Spleen (tissue), 13 donors: ENCODE results near the gene AP4B1. TPM values are rescaled to one million over a fixed set of nuclear protein-coding genes. Genes with fewer than 3 reads are reported as not detected.
A peak's percentile ranks its signal among the peaks of the same experiment; 100 is the strongest.
"Not testable (repeated sequence)": the region's sequence is repeated elsewhere in the genome, so short reads cannot be mapped to it uniquely, and the experiment has no call there.

Experiments
- DNase-seq: peaks from one replicate; pipeline ENCODE4 v3.0.0-alpha.2; 2020
- H3K27ac ChIP-seq, 8 donors: fragments of 200-600 bp; sonication (generic) in 7 of 8; 1 replicate in 4 of 8; 2 replicates in 4 of 8; pipeline versions ENCODE4 v1.5.0 to v1.8.0; 2016 to 2021; ENCODE audit warnings: inconsistent platforms in 4 of 8, mild to moderate bottlenecking in 4 of 8, moderate library complexity in 1 of 8
- H3K27me3 ChIP-seq, 7 donors: fragments of 200-600 bp; sonication (generic) in 6 of 7; replicated peaks in 1 of 7; 1 replicate in 4 of 7; 2 replicates in 3 of 7; pipeline versions ENCODE4 v1.5.0 to v1.8.0; 2016 to 2021; ENCODE audit warnings: inconsistent platforms in 3 of 7, mild to moderate bottlenecking in 1 of 7
- H3K36me3 ChIP-seq, 6 donors: fragments of 200-600 bp; sonication (generic) in 5 of 6; 1 replicate in 4 of 6; 2 replicates in 2 of 6; pipeline versions ENCODE4 v1.5.0 to v1.8.0; 2016 to 2021; ENCODE audit warnings: inconsistent platforms in 2 of 6
- H3K4me1 ChIP-seq, 6 donors: fragments of 200-600 bp; sonication (generic) in 5 of 6; 1 replicate in 3 of 6; 2 replicates in 3 of 6; pipeline versions ENCODE4 v1.5.0 to v1.8.0; 2016 to 2021; ENCODE audit warnings: inconsistent platforms in 3 of 6
- H3K4me3 ChIP-seq, 8 donors: fragments of 200-600 bp; sonication (generic) in 7 of 8; 1 replicate in 4 of 8; 2 replicates in 4 of 8; pipeline versions ENCODE4 v1.5.0 to v1.8.0; 2016 to 2021; ENCODE audit warnings: inconsistent platforms in 4 of 8, mild to moderate bottlenecking in 4 of 8, moderate library complexity in 2 of 8
- H3K9me3 ChIP-seq, 8 donors: fragments of 200-600 bp; sonication (generic) in 7 of 8; 1 replicate in 4 of 8; 2 replicates in 4 of 8; pipeline versions ENCODE4 v1.5.0 to v1.8.0; 2016 to 2021; ENCODE audit warnings: inconsistent platforms in 4 of 8
- POLR2A ChIP-seq, 3 donors: fragments of 450-650 bp; IDR thresholded peaks; one replicate each; pipeline ENCODE4 v1.5.1; 2017; ENCODE audit warnings: antibody characterized with exemption in 3 of 3, mild to moderate bottlenecking in 1 of 3
- POLR2AphosphoS5 ChIP-seq, 3 donors: sonication (generic); formaldehyde crosslinking; IDR thresholded peaks; one replicate each; pipeline ENCODE4 v1.5.1; 2017; ENCODE audit warnings: antibody characterized with exemption in 3 of 3
- WGBS, 5 donors: extraction: QIAGEN DNeasy Blood & Tissue Kit in 3 of 5; methylation state at CpG; one replicate each; pipeline versions ENCODE4 v1.1.5 to v1.1.7; 2013 to 2018; 5-methylcytosine and 5-hydroxymethylcytosine counted together
- intact Hi-C: fragments of 100-400 bp; cut with DNase I; formaldehyde crosslinking; loops from one replicate; pipeline ENCODE4 v1.15.0; 2023; ENCODE audit warnings: low total_unique reads
- long read RNA-seq, 2 donors: transcript quantifications; one replicate each; lab custom pipeline, GENCODE V29; 2026
- polyA plus RNA-seq, 3 donors: library from polyadenylated mRNA; stranded (reverse); fragments of 200-250 nt; gene quantifications; one replicate each; pipeline ENCODE4 v1.2.1, GENCODE V29; 2013
- total RNA-seq, 7 donors: library from RNA; depleted of rRNA in 3 of 7; stranded (reverse); fragments of >200 nt in 3 of 7; fragmentation: NEBNext Ultra II Directional in 4 of 7; extraction: Animal tissue kit (Norgen Biotek cat#: 25700) in 4 of 7; gene quantifications; one replicate each; pipeline versions ENCODE4 v1.1.0 to v1.2.1, GENCODE V29; 2016 to 2021
- TF ChIP-seq, protein P1 (sequence below), 11 experiments: fragments of 200-600 bp in 7 of 11; fragments of 450-650 bp in 4 of 11; sonication (generic) in 4 of 11; IDR thresholded peaks in 8 of 11; conservative IDR thresholded peaks in 3 of 11; 1 replicate in 7 of 11; 2 replicates in 4 of 11; pipeline versions ENCODE4 v1.4.0 to v1.8.0; 2016 to 2021; ENCODE audit warnings: antibody characterized with exemption in 11 of 11, inconsistent platforms in 4 of 11, mild to moderate bottlenecking in 1 of 11
- donor health status: healthy with polysubstance abuse.
- donor health status: DM: no; HTN: no; CAD: no; lungs with moderate emphysema.
- donor health status: DM: no; HTN: no; CAD: no.
- donor health status: Bipolar disorder and iron deficiency.
- donor health status: healthy.
- donor health status: DM: no; HTN: no; CAD: no.
- donor health status: DM: yes; HTN: yes; CAD: no.

AP4B1 gene
- total RNA-seq (10 to 100 TPM; 23.9 to 58.0 (median 33.1) TPM), polyA plus RNA-seq (10 to 100 TPM; 24.9 to 52.3 (median 27.5) TPM)
- long read RNA-seq, donor 1, partial matches to known transcripts: 28 of 34 reads
- long read RNA-seq, donor 1, other reads (novel, unspliced or antisense): 0 of 34 reads
- long read RNA-seq, donor 2, partial matches to known transcripts: 0 of 4 reads
- long read RNA-seq, donor 2, other reads (novel, unspliced or antisense): 0 of 4 reads

DNA sequence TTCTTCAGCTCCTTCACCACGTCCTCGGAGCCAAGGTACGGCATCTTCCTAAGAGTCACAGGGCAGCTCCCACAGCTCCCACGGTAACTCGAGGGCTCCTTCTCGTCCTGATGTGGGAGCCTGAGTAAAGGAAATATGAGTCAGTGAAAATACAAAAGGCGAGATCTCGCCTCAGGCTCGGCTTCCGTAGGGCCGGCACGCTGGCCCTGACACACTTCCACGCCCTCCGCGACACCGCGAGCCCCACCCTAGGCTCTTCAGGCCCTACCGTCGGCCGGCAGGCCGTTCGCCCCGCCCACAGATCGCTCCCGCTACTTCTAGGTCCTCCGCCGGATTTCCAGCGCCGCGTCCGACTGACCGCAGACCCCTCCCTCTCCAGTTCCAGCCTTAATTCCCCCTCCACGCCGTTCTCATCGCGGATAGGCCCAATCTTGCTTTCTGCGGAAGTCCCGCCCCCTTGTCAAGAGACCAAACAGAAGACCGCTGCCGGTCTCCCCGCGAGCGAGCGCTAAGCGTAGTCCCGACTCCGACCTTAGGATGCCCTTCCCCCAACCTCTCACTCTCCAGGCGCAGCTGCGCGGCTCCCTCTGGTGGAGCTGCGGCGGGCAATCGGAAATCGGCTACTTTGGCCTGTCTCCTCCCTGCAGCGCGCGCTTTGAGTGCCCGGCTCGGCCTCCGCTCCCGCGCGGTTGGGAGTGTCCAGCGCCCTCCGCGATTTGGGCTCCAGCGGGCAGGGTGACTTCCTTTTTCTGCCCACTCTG, at the start of gene AP4B1, which contains the start of gene DCLRE1B:
TSS of gene AP4B1 (minus strand) at position 126 of the 761 bp plus-strand sequence. CDS start at position 44, 82 bp downstream.
TSS of gene DCLRE1B (plus strand) at position 653 of the 761 bp plus-strand sequence. CDS start 261 bp downstream, outside the sequence.
- Histone ChIP-seq H3K9me3 (no peaks in the 10 kb centered on the region), H3K4me3 (peak within 1 kb of the TSS; percentile 64 to 90 (median 82)), H3K27ac (peak within 1 kb of the TSS; percentile 87 to 98 (median 92)), H3K4me1 (peaks cover 12 to 86% (median 50%) of the 10 kb centered on the region in 6 donors), H3K27me3 (no peaks in the 10 kb centered on the region), H3K36me3 (peaks cover 3 to 61% (median 24%) of the 10 kb centered on the region in 6 donors)
- TF ChIP-seq, protein P1, sequence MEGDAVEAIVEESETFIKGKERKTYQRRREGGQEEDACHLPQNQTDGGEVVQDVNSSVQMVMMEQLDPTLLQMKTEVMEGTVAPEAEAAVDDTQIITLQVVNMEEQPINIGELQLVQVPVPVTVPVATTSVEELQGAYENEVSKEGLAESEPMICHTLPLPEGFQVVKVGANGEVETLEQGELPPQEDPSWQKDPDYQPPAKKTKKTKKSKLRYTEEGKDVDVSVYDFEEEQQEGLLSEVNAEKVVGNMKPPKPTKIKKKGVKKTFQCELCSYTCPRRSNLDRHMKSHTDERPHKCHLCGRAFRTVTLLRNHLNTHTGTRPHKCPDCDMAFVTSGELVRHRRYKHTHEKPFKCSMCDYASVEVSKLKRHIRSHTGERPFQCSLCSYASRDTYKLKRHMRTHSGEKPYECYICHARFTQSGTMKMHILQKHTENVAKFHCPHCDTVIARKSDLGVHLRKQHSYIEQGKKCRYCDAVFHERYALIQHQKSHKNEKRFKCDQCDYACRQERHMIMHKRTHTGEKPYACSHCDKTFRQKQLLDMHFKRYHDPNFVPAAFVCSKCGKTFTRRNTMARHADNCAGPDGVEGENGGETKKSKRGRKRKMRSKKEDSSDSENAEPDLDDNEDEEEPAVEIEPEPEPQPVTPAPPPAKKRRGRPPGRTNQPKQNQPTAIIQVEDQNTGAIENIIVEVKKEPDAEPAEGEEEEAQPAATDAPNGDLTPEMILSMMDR (IDR thresholded peaks at IDR 0.05 in 8 of 11, conservative IDR thresholded peaks at IDR 0.05 in 3 of 11): peak; percentile 53 to 97 (median 89)
- TF ChIP-seq POLR2A (IDR thresholded peaks at IDR 0.05): peak in 1 of 3 donors; percentile 55
- peak; percentile 89 to 94 (median 93) for TF ChIP-seq POLR2AphosphoS5 (IDR thresholded peaks at IDR 0.05)
- 0 to 1% (median 1%) methylated on average over 57 to 67 of the region's 67 CpGs for WGBS, 5 donors
- intact Hi-C loops: loop anchor here (10.0 kb wide), 1 partner anchor 70 kb away; no protein-coding TSS in a partner anchor
- DNase-seq: peak; percentile 100

DNA sequence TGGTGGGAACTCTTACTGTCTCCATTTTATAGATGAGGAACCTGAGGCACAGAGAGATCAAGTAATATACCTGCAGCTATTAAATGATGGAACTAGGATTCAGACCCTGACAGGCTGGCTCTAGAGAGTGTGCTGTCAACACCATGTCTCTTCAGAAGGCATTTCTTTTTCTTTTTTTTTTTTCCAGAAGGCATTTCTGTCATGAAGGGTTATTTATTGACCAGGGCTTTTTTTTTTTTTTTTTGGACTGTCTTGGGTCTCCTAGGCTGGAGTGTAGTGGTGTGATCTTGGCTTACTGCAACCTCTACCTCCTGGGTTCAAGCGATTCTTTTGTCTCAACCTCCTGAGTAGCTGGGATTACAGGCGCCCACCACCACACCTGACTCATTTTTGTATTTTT, 47.1 kb upstream of the AP4B1 start:
- H3K36me3 ChIP-seq: peaks cover 0 to 49% (median 19%) of the 10 kb centered on the region in 6 donors
- H3K4me1 ChIP-seq: peaks cover 9 to 73% (median 26%) of the 10 kb centered on the region in 6 donors
- WGBS, 5 donors: 92 to 100% (median 96%) methylated on average over 2 of the region's 2 CpGs
- intact Hi-C loops: no loop called here
- DNase-seq: no peak
- no peak overlapping the region for H3K27ac ChIP-seq
- H3K4me3 ChIP-seq: no peak overlapping the region
- no peaks in the 10 kb centered on the region for H3K27me3 ChIP-seq
- no peaks in the 10 kb centered on the region for H3K9me3 ChIP-seq
- TF ChIP-seq, protein P1 (IDR thresholded peaks at IDR 0.05 in 8 of 11, conservative IDR thresholded peaks at IDR 0.05 in 3 of 11): no peak
- TF ChIP-seq POLR2A (IDR thresholded peaks at IDR 0.05) (no peak), POLR2AphosphoS5 (IDR thresholded peaks at IDR 0.05) (no peak)

DNA sequence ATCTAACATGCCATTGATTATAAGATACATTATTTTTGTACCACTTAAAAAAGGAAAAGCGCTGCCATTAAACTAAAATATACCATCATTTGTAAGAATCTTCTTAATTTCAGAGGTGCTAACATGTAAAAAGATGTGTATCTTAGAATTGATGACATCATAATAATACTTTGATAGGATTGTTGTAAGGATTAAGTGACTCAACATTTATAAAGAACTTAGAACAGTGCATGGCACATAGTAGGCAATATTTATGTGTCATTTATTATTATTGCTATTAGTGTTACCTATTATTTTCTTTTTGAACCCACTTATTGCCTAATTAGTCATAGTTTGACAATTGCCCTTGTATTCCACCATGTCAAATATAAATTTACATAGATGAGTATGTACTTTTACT, 46.3 kb upstream of the AP4B1 start:
- Histone ChIP-seq H3K4me1 (peaks cover 17 to 82% (median 34%) of the 10 kb centered on the region in 6 donors), H3K4me3 (no peak overlapping the region), H3K27ac (no peak overlapping the region), H3K36me3 (peaks cover 0 to 40% (median 12%) of the 10 kb centered on the region in 6 donors), H3K9me3 (no peaks in the 10 kb centered on the region), H3K27me3 (no peaks in the 10 kb centered on the region)
- 95 to 100% (median 98%) methylated on average over 1 of the region's 1 CpG for WGBS, 5 donors
- intact Hi-C loops: no loop called here
- DNase-seq: no peak
- TF ChIP-seq, protein P1 (IDR thresholded peaks at IDR 0.05 in 8 of 11, conservative IDR thresholded peaks at IDR 0.05 in 3 of 11): no peak
- no peak for TF ChIP-seq POLR2A (IDR thresholded peaks at IDR 0.05)
- TF ChIP-seq POLR2AphosphoS5 (IDR thresholded peaks at IDR 0.05): no peak

DNA sequence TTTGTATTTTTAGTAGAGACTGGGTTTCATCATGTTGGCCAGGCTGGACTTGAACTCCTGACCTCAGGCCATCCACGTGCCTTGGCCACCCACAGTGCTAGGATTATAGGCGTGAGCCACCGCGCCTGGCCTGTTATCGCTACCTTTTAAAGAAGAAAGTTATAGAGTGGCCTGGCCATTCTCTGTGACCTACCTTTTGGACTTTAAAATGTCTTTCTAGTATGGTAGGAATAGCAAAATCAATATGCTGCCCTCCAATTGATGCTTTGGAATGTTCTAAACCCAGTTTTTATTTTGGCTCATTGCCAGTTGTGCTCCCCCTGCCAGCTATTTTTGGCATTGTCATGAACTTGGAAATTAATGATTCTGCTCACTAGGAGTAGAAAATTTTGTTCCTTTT, 44.4 kb upstream of the AP4B1 start:
- Histone ChIP-seq H3K9me3 (no peaks in the 10 kb centered on the region), H3K36me3 (peaks cover 0 to 29% (median 2%) of the 10 kb centered on the region in 6 donors), H3K27ac (peak overlapping the region in 3 of 8 donors; percentile 64 to 74 (median 67)), H3K4me1 (peaks cover 18 to 97% (median 36%) of the 10 kb centered on the region in 6 donors), H3K4me3 (no peak overlapping the region), H3K27me3 (no peaks in the 10 kb centered on the region)
- intact Hi-C loops: no loop called here
- whole genome bisulfite sequencing, 5 donors: 91 to 100% (median 93%) methylated on average over 5 of the region's 5 CpGs
- DNase-seq: no peak
- TF ChIP-seq, protein P1 (IDR thresholded peaks at IDR 0.05 in 8 of 11, conservative IDR thresholded peaks at IDR 0.05 in 3 of 11): peak in 2 of 11 experiments; percentile 24 to 34
- no peak for TF ChIP-seq POLR2A (IDR thresholded peaks at IDR 0.05)

DNA sequence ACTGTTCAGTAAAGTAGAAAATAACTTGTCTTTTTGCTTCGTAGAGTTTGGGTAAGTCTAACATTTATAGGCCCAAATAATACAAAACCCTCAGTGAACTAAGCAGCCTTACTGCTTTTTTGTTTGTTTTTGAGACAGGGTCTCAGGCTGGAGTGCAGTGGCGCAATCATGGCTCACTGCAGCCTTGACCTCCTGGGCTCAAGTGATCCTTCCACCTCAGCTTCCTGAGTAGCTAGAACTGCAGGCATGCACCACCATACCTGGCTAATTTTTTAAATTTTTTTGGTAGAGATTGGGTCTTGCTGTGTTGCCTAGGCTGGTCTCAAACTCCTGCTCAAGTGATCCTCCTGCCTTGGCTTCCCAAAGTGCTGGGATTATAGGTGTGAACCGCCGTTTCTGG, 43.6 kb upstream of the AP4B1 start:
- intact Hi-C loops, H3K27me3 ChIP-seq, H3K9me3 ChIP-seq, H3K4me3 ChIP-seq, DNase-seq: not testable (repeated sequence)
- Histone ChIP-seq H3K27ac (peak overlapping the region; percentile 9 to 80 (median 67)), H3K36me3 (peaks cover 0 to 29% (median 2%) of the 10 kb centered on the region in 6 donors), H3K4me1 (peaks cover 18 to 98% (median 37%) of the 10 kb centered on the region in 6 donors)
- 61 to 73% (median 66%) methylated on average over 4 of the region's 4 CpGs for WGBS, 5 donors
